HG03095 (cell line): ENCODE measurements around the gene LAYN.

Experiments
- ATAC-seq: cut with Tn5 transposase; IDR thresholded peaks from one replicate; pipeline ENCODE4 v1.9.1; 2021; ENCODE audit warnings: moderate library complexity; ENCODE audit not compliant: unreplicated experiment

Gene LAYN

GRCh38 chr11:111561306-111561705 lies 20.8 kb downstream of the LAYN start:
- no peak for ATAC-seq

GRCh38 chr11:111561791-111562325 lies 21.3 kb downstream of the LAYN start:
- no peak for ATAC-seq

GRCh38 chr11:111562692-111563389 lies 22.3 kb downstream of the LAYN start:
- ATAC-seq = no peak

GRCh38 chr11:111565114-111565720 lies 24.7 kb downstream of the LAYN start:
- ATAC-seq = no peak

GRCh38 chr11:111566324-111566723 lies 25.8 kb downstream of the LAYN start:
- ATAC-seq = no peak

GRCh38 chr11:111569476-111569875 lies 29.0 kb downstream of the LAYN start:
- no peak for ATAC-seq

GRCh38 chr11:111570796-111571195 lies 30.3 kb downstream of the LAYN start:
- no peak for ATAC-seq

- no peak for ATAC-seq
Observed at GRCh38 chr11:111571829-111572501, 31.4 kb downstream of the LAYN start.

DNA sequence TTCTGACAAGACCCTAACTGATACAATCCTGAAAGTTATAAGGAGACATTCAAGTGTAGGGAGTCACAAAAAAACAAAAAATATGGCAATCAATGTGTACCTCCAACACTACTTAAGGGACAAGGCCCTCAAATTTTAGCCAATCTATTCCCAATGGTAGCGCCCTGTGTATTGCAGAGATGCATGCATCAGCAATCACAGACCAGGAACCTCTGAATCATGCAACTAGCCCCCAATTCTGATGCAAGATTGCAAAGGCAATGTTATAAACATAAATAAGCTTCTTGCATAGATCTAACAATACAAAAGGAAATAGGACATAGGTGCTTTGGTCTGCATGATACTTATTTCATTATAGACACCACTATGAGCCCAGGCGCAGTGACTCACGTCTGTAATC lies 32.1 kb downstream of the LAYN start:
- ATAC-seq = no peak

GRCh38 chr11:111573821-111574249 lies 33.3 kb downstream of the LAYN start:
- ATAC-seq = no peak

DNA sequence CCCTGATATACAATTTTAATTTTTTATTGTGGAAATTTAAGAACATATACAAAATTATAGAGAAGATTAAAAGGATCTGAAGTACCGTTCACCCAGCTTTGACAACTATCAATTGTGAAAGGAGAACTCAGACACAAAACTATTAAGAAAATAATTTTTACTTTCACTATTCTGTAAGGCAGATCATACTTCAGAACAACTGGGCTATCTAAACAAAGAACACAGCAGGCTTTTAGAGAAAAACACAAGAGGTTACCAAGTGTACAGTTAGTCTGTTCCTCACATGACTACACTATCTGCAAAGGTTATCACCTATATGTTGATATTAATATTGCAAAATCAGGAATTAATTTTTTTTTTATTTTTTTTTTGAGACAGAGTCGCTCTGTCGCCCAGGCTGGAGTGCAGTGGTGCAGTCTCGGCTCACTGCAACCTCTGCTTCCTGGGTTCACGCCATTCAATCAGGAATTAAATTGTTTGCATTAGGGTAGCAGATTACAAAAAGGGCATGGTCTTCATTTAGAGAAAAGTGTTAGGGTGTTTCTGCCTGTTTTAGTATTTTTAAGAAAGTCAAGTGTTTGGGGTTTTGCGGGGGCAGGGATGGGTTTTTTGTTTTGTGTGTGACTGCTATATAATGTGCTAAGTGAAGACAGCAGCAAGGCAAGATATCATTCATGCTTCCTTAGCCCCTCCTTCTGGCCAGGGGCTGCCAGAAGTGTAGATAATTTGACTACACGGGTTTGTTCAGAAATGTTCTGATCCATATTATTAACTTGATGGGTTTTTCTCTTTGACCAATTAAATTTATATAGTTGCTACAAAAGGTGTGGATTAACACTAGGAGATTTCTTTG lies 34.1 kb downstream of the LAYN start:
- ATAC-seq = no peak

GRCh38 chr11:111575740-111576139 lies 35.2 kb downstream of the LAYN start:
- no peak for ATAC-seq

DNA sequence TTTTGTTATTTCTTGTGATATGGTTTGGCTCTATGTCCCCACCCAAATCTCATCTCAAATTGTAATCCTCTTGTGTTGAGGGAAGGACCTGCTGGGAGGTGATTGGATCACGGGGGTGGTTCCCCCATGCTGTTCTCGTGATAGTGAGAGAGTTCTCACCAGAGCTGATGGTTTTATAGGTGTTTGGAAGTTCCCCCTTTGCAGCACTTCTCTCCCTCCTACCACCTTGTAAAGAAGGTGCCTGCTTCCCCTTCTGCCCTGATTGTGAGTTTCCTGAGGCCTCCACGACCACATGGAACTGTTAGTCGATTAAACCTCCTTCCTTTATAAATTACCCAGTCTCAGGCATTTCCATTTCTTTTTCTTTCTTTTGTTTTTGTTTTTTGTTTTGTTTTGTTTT lies 37.3 kb downstream of the LAYN start:
- ATAC-seq = no peak

GRCh38 chr11:111581341-111581740 lies 40.8 kb downstream of the LAYN start:
- no peak for ATAC-seq

DNA sequence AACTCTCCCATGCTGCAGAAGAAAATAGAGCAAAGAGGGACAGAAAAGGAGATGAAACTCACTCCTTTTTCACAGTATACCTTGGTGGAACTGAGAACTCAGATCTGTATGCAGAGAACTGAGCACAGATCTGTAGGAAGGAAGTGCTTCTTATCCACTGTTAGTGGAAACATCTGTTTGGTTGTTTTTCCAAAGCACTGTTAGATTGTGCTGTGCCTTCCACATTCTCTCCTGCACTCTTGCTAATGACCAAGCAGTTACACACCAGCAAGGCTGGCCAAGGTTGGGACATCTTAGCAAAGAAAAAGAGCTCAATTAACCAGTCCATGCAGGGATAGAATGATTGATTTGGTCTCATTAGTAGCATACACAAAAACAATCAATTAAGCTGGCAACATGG lies 41.6 kb downstream of the LAYN start:
- ATAC-seq = no peak

DNA sequence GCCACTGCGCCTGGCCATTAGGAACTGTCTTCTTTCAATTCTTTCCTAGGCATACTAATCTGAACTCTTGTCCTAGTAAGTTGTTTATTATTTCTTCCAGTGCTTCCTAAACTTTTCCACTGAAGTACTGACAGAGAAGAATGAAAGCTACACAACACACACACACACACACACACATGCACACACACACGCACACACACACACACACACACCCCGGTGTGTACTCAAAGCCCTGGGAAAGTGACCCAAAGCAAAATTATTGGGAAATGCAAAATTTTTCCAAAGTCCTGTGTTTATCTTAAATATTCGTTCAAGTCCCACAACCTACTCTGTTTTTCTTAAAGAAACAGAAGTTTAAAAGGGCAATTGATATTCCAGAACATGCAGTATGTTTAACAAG lies 42.4 kb downstream of the LAYN start:
- ATAC-seq = no peak

- no peak for ATAC-seq
Observed at GRCh38 chr11:111585371-111585770, 44.9 kb downstream of the LAYN start.

DNA sequence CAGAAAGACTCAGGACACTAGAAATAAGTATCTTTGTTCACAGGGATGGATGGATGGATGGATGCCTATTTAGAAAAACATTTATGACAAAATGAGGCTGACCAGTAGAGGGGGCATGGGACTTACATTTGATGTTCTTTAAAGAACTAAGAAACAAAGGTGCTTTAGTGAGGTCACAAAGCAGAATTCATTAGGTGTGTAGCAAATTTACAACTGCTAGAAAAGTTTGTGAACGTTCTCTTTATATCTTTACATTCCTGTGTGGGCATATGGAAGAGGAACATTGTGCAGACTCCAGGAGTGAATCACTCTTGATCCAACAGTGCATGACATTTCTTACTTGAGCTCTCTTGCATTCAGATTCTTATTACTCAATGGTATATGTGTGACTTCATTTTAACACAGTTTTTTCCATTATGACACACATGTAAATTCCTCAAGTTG lies 45.9 kb downstream of the LAYN start:
- no peak for ATAC-seq

GRCh38 chr11:111589114-111589513 lies 48.6 kb downstream of the LAYN start:
- ATAC-seq = no peak

- no peak for ATAC-seq
Observed at GRCh38 chr11:111589886-111590499, 49.5 kb downstream of the LAYN start.
